ENCODE data around the gene DMAP1. TPM values are rescaled to one million over a fixed set of nuclear protein-coding genes. Genes with fewer than 3 reads are reported as not detected.

The DMAP1 gene
- total and polyA plus RNA-seq, 9 of the 15 experiments (the other 6 are each of a cell fraction or from before 2014, with no cell fraction given) = 1.5 to 51.2 (median 30.3) TPM

DNA sequence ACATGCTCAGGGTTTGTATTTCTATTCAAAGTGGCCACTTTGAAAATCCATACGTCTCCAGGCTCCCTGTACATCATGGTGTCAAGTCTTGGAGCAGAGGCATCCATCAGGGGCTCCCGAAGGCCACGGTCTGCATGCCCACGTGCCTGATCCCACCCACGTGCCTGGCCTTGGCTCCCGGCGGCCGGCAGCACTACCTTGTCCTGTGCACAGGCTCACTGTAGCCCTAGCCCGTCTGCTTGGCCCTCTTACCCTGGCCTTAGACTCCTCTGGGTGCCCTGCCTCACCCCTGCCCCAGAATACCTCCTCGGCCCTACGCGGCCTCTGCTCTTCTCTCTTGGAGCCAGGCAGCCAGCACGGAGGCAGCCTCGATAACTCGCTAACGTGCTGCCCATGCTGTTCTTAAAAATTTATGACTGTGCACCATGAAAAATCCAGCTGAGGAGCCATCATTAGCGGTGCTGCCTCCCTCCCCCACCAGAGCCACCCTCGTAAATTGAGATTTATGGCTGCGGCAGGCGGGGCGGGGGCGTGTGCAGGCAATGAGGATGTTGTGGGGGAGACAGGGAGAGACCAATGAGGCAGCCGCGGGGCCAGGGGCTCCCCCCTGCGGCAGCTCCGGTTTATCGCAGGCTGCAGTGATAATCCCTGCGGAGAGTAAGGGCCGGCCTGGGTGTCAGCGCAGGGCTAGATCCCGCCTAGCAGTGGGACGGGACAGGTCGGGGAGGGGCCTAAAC, 24.6 kb downstream of the DMAP1 start (continued):
- TF ChIP-seq, protein P1, sequence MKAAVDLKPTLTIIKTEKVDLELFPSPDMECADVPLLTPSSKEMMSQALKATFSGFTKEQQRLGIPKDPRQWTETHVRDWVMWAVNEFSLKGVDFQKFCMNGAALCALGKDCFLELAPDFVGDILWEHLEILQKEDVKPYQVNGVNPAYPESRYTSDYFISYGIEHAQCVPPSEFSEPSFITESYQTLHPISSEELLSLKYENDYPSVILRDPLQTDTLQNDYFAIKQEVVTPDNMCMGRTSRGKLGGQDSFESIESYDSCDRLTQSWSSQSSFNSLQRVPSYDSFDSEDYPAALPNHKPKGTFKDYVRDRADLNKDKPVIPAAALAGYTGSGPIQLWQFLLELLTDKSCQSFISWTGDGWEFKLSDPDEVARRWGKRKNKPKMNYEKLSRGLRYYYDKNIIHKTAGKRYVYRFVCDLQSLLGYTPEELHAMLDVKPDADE (conservative IDR thresholded peaks at IDR 0.05; ENCODE audit: control insufficient read depth, low read depth, low read length) = no peak; the same call in 1 of the 2 replicates
- TF ChIP-seq DACH1 (IDR thresholded peaks at IDR 0.05; ENCODE audit: partially characterized antibody) (peak; percentile 51), TEAD4 (IDR thresholded peaks at IDR 0.05; ENCODE audit: low read length) (peak; percentile 26; the same call in 1 of the 2 replicates), TEAD4 (CRISPR knock-in tag; IDR thresholded peaks at IDR 0.05; ENCODE audit: borderline replicate concordance) (no peak), CBFA2T3 (IDR thresholded peaks at IDR 0.05) (peak; percentile 41; the same call in 1 of the 2 replicates), PURB (CRISPR knock-in tag; IDR thresholded peaks at IDR 0.05; ENCODE audit: low read depth) (no peak), ZKSCAN3 (CRISPR knock-in tag; IDR thresholded peaks at IDR 0.05) (no peak), POLR2H (tag; IDR thresholded peaks at IDR 0.05; ENCODE audit: low read depth) (no peak), JUND (IDR thresholded peaks at IDR 0.05; ENCODE audit: borderline replicate concordance, low read depth, low read length) (0 out of 2 replicates have a peak, but pooled peaks have one; percentile 30), JUND (tag; IDR thresholded peaks at IDR 0.05; ENCODE audit: borderline replicate concordance, low read depth, low read length) (no peak; the same call in 2 of the 3 replicates), MAZ (CRISPR knock-in tag; conservative IDR thresholded peaks at IDR 0.05 in 1 of 2, IDR thresholded peaks at IDR 0.05 in 1 of 2) (peak in 1 of 2 experiments; percentile 61; a peak in 1 of 4 replicates), KLF13 (tag; IDR thresholded peaks at IDR 0.05; ENCODE audit: borderline replicate concordance, low read depth) (no peak), NEUROD1 (IDR thresholded peaks at IDR 0.05; ENCODE audit: borderline replicate concordance, low read depth, low read length, partially characterized antibody) (peak; percentile 57)
- TF ChIP-seq, protein P2, sequence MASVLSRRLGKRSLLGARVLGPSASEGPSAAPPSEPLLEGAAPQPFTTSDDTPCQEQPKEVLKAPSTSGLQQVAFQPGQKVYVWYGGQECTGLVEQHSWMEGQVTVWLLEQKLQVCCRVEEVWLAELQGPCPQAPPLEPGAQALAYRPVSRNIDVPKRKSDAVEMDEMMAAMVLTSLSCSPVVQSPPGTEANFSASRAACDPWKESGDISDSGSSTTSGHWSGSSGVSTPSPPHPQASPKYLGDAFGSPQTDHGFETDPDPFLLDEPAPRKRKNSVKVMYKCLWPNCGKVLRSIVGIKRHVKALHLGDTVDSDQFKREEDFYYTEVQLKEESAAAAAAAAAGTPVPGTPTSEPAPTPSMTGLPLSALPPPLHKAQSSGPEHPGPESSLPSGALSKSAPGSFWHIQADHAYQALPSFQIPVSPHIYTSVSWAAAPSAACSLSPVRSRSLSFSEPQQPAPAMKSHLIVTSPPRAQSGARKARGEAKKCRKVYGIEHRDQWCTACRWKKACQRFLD (CRISPR knock-in tag; IDR thresholded peaks at IDR 0.05) = no peak
- TF ChIP-seq, protein P3, sequence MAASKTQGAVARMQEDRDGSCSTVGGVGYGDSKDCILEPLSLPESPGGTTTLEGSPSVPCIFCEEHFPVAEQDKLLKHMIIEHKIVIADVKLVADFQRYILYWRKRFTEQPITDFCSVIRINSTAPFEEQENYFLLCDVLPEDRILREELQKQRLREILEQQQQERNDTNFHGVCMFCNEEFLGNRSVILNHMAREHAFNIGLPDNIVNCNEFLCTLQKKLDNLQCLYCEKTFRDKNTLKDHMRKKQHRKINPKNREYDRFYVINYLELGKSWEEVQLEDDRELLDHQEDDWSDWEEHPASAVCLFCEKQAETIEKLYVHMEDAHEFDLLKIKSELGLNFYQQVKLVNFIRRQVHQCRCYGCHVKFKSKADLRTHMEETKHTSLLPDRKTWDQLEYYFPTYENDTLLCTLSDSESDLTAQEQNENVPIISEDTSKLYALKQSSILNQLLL (CRISPR knock-in tag; IDR thresholded peaks at IDR 0.05; ENCODE audit: borderline replicate concordance) = no peak
- TF ChIP-seq, protein P4, sequence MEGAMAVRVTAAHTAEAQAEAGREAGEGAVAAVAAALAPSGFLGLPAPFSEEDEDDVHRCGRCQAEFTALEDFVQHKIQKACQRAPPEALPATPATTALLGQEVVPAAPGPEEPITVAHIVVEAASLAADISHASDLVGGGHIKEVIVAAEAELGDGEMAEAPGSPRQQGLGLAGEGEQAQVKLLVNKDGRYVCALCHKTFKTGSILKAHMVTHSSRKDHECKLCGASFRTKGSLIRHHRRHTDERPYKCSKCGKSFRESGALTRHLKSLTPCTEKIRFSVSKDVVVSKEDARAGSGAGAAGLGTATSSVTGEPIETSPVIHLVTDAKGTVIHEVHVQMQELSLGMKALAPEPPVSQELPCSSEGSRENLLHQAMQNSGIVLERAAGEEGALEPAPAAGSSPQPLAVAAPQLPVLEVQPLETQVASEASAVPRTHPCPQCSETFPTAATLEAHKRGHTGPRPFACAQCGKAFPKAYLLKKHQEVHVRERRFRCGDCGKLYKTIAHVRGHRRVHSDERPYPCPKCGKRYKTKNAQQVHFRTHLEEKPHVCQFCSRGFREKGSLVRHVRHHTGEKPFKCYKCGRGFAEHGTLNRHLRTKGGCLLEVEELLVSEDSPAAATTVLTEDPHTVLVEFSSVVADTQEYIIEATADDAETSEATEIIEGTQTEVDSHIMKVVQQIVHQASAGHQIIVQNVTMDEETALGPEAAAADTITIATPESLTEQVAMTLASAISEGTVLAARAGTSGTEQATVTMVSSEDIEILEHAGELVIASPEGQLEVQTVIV (CRISPR knock-in tag; IDR thresholded peaks at IDR 0.05; ENCODE audit: borderline replicate concordance) = no peak
- TF ChIP-seq, protein P5, sequence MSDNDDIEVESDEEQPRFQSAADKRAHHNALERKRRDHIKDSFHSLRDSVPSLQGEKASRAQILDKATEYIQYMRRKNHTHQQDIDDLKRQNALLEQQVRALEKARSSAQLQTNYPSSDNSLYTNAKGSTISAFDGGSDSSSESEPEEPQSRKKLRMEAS (CRISPR knock-in tag; IDR thresholded peaks at IDR 0.05) = peak; percentile 68
- TF ChIP-seq, protein P6, sequence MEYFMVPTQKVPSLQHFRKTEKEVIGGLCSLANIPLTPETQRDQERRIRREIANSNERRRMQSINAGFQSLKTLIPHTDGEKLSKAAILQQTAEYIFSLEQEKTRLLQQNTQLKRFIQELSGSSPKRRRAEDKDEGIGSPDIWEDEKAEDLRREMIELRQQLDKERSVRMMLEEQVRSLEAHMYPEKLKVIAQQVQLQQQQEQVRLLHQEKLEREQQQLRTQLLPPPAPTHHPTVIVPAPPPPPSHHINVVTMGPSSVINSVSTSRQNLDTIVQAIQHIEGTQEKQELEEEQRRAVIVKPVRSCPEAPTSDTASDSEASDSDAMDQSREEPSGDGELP (CRISPR knock-in tag; IDR thresholded peaks at IDR 0.05; ENCODE audit: borderline replicate concordance) = peak; percentile 84; the same call in 1 of the 2 replicates

Measured in K562 (cell line).